GM12878 (cell line): ENCODE results near the gene FHOD3. TPM values are rescaled to one million over a fixed set of nuclear protein-coding genes. Genes with fewer than 3 reads are reported as not detected.

ENCODE experiments used
- ATAC-seq: fragments of 200-7000 bp; cut with Tn5 transposase; 3 replicates; pipeline ENCODE4 v1.9.1; 2020; ENCODE audit warnings: mild to moderate bottlenecking, moderate library complexity
- BruUV-seq: library from RNA; stranded (reverse); fragments of 400-500 nt; replicated peaks from 2 replicates; lab custom pipeline; 2021; lab: Mats Ljungman, UMichigan
- CTCF ChIA-PET: fragments of 300-600 bp; sonication (Branson Sonifier 250); formaldehyde crosslinking; extraction: SDS; loops from one replicate; lab custom pipeline; 2021; ENCODE audit warnings: inconsistent platforms; lab: Yijun Ruan, JAX
- POLR2A ChIA-PET: fragments of 350-600 bp; formaldehyde crosslinking; extraction: SDS; loops from one replicate; lab custom pipeline; 2021; ENCODE audit warnings: inconsistent platforms; lab: Charles Lee
- RAD21 ChIA-PET: fragments of 300-600 bp; sonication (Branson Sonifier 250); formaldehyde crosslinking; loops from one replicate; lab custom pipeline; 2023; ENCODE audit warnings: antibody characterized with exemption; ENCODE audit not compliant: unreplicated experiment; lab: Charles Lee
- SMC1A ChIA-PET: fragments of 300-600 bp; sonication (Branson Sonifier 250); formaldehyde crosslinking; loops from one replicate; lab custom pipeline; 2023; ENCODE audit not compliant: unreplicated experiment, uncharacterized antibody; lab: Charles Lee
- DNase-seq: peaks from one replicate; pipeline ENCODE4 v3.0.0-alpha.2; 2011; ENCODE audit warnings: low read depth, low spot score
- FAIRE-seq: peaks from 3 replicates; lab custom pipeline; 2011; peaks lifted over from hg19 to GRCh38; lab: Jason Lieb, UNC
- H2AFZ ChIP-seq: 2 replicates; pipeline ENCODE4 v1.6.0; 2011; ENCODE audit warnings: low read depth, low read length, control low read depth; ENCODE audit not compliant: control insufficient read depth
- H3K27ac ChIP-seq: 2 replicates; pipeline ENCODE4 v1.5.1; 2011; ENCODE audit warnings: control low read depth; ENCODE audit not compliant: control insufficient read depth, insufficient read depth
- H3K27me3 ChIP-seq, 2 experiments: replicated peaks in 1 of 2; 2 replicates each; pipeline versions ENCODE4 v1.6.0 to v1.6.1; 2011; ENCODE audit warnings: low read length in 1 of 2; ENCODE audit not compliant: control insufficient read depth in 2 of 2, insufficient read depth in 2 of 2
- H3K36me3 ChIP-seq, 2 experiments: 2 replicates each; pipeline ENCODE4 v1.5.1; 2011; ENCODE audit warnings: low read length in 1 of 2; ENCODE audit not compliant: control insufficient read depth in 2 of 2, insufficient read depth in 2 of 2
- H3K4me1 ChIP-seq: 2 replicates; pipeline ENCODE4 v1.6.1; 2011; ENCODE audit warnings: mild to moderate bottlenecking, low read length, moderate library complexity, mixed read lengths; ENCODE audit not compliant: control insufficient read depth, insufficient read depth
- H3K4me2 ChIP-seq: 2 replicates; pipeline ENCODE4 v1.6.0; 2011; ENCODE audit warnings: control low read depth; ENCODE audit not compliant: control insufficient read depth, insufficient read depth
- H3K4me3 ChIP-seq: fragments of 200-600 bp; sonication (generic); 2 replicates; pipeline ENCODE4 v1.5.1; 2016
- H3K79me2 ChIP-seq: 2 replicates; pipeline ENCODE4 v1.6.0; 2011; ENCODE audit warnings: low read length; ENCODE audit not compliant: control insufficient read depth, insufficient read depth
- H3K9ac ChIP-seq: 2 replicates; pipeline ENCODE4 v1.8.0; 2011; ENCODE audit warnings: low read length, control low read depth, mixed read lengths; ENCODE audit not compliant: control insufficient read depth, insufficient read depth
- H3K9me3 ChIP-seq: replicated peaks from 3 replicates; pipeline ENCODE4 v1.5.1; 2011; ENCODE audit warnings: mild to moderate bottlenecking, low read length; ENCODE audit not compliant: control insufficient read depth, insufficient read depth
- H4K20me1 ChIP-seq: 2 replicates; pipeline ENCODE4 v1.6.0; 2011; ENCODE audit not compliant: control insufficient read depth, insufficient read depth
- CEBPB ChIP-seq, 2 experiments: fragments of 150-350 bp in 1 of 2; IDR thresholded peaks; 2 replicates each; pipeline ENCODE4 v1.6.1; 2012 to 2014; ENCODE audit warnings: low read depth in 2 of 2, low read length in 2 of 2, borderline replicate concordance in 1 of 2, inconsistent platforms in 1 of 2
- HDGF ChIP-seq: fragments of 450-650 bp; IDR thresholded peaks from 2 replicates; pipeline ENCODE4 v1.6.1; 2016; ENCODE audit warnings: antibody characterized with exemption
- HSF1 ChIP-seq: fragments of 150-350 bp; IDR thresholded peaks from 2 replicates; pipeline ENCODE4 v1.6.1; 2014; ENCODE audit warnings: mild to moderate bottlenecking, low read depth, low read length
- IRF4 ChIP-seq: IDR thresholded peaks from 2 replicates; pipeline ENCODE4 v1.6.1; 2011; ENCODE audit warnings: low read depth, low read length
- IRF5 ChIP-seq: fragments of 450-650 bp; IDR thresholded peaks from 2 replicates; pipeline ENCODE4 v1.6.1; 2017; ENCODE audit warnings: borderline replicate concordance
- MYC ChIP-seq: IDR thresholded peaks from 2 replicates; pipeline ENCODE4 v1.6.1; 2011; ENCODE audit warnings: mild to moderate bottlenecking, low read length, moderate library complexity, inconsistent platforms; ENCODE audit not compliant: insufficient read depth, insufficient replicate concordance, insufficient read length, severe bottlenecking
- PML ChIP-seq: IDR thresholded peaks from 2 replicates; pipeline ENCODE4 v1.6.1; 2012; ENCODE audit warnings: low read length, inconsistent platforms
- SUPT20H ChIP-seq: IDR thresholded peaks from 2 replicates; pipeline ENCODE4 v1.6.1; 2011; ENCODE audit warnings: low read depth, mild to moderate bottlenecking, low read length, moderate library complexity, borderline replicate concordance; ENCODE audit not compliant: control insufficient read depth
- TAF1 ChIP-seq: IDR thresholded peaks from 2 replicates; pipeline ENCODE4 v1.6.1; 2011; ENCODE audit warnings: mild to moderate bottlenecking, low read depth, low read length, borderline replicate concordance
- ZNF687 ChIP-seq: fragments of 450-650 bp; IDR thresholded peaks from 2 replicates; pipeline ENCODE4 v1.6.1; 2017; ENCODE audit warnings: mild to moderate bottlenecking, moderate library complexity
- WGBS: methylation state at CpG from one replicate; pipeline ENCODE4 v1.1.6; 2016; ENCODE audit warnings: low lambda C conversion rate; ENCODE audit not compliant: insufficient replicate concordance, insufficient coverage; ENCODE audit errors: missing lambda C conversion rate; 5-methylcytosine and 5-hydroxymethylcytosine counted together
- in situ Hi-C: fragments of 300-500 bp; cut with MboI; formaldehyde crosslinking; loops from 9 replicates; pipeline ENCODE4 v1.14.3; 2018; ENCODE audit warnings: mixed read lengths
- intact Hi-C: fragments of 100-400 bp; cut with micrococcal nuclease; formaldehyde crosslinking; loops from one replicate; pipeline ENCODE4 v1.14.2; 2022; ENCODE audit not compliant: unreplicated experiment
- polyA plus RNA-seq, 11 experiments: library from polyadenylated mRNA; depleted of rRNA in 4 of 11; unstranded in 6 of 11; stranded (reverse) in 5 of 11; fragments of >200 nt; fragmentation: Nextera tagmentation in 4 of 11; fragmentation: Illumina TruSeq in 1 of 11; extraction: Ambion mirVana in 4 of 11; extraction: Trizol in 1 of 11; gene quantifications; 1 replicate in 1 of 11; 2 replicates in 10 of 11; pipeline versions ENCODE4 v1.2.1 to v1.2.3, GENCODE V29; 2011 to 2016; ENCODE audit warnings: inconsistent platforms in 2 of 11, missing spikeins in 2 of 11, low read depth in 1 of 11
- total RNA-seq, 4 experiments: library from RNA; depleted of rRNA in 3 of 4; stranded (reverse); fragments of >200 nt in 3 of 4; fragmentation: Illumina TruSeq in 1 of 4; extraction: Trizol in 1 of 4; gene quantifications; 2 replicates each; pipeline versions ENCODE4 v1.2.1 to v1.2.3, GENCODE V29; 2013 to 2021
- TF ChIP-seq, protein P1 (sequence below): fragments of 450-650 bp; IDR thresholded peaks from 2 replicates; pipeline ENCODE4 v1.6.1; 2017; ENCODE audit warnings: mild to moderate bottlenecking
- TF ChIP-seq, protein P2 (sequence below): fragments of 450-650 bp; conservative IDR thresholded peaks from 2 replicates; pipeline ENCODE4 v1.6.1; 2017; ENCODE audit warnings: mild to moderate bottlenecking, moderate library complexity

FHOD3 gene
- total and polyA plus RNA-seq, 10 of the 15 experiments (the other 5 are each of a cell fraction or from before 2014, with no cell fraction given), result 0.77 to 26.7 (median 10.4) TPM

DNA sequence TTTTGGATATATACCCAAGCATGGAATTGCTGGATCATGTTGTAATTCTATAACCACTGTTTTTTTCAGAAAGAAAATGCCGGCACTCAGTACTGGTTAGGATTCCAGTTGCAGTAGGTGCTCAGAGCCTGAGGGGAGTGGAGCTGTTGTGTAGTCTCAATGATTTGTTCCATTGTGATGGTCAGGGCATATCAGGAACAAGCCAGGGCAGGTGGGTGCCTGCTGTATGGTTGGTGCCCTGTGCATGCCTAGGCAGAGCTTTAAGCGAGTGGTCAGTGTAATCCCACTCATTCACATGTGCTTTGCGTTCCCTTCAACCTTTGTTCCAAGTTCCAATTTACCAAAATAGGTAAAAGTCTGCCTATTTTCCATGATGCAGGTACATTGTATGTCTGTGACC, 100.9 kb downstream of the FHOD3 start:
- in situ Hi-C loops, result no loop called here
- Histone ChIP-seq H3K27ac (no peak overlapping the region), H2AFZ (no peak overlapping the region), H3K36me3 (no peaks in the 10 kb centered on the region; a peak in 1 of 4 replicates), H3K9ac (no peak overlapping the region), H3K4me1 (no peaks in the 10 kb centered on the region), H3K4me3 (no peak overlapping the region), H4K20me1 (no peaks in the 10 kb centered on the region), H3K4me2 (no peak overlapping the region), H3K27me3 (no peaks in the 10 kb centered on the region), H3K9me3 (no peaks in the 10 kb centered on the region; the same call in 2 of the 3 replicates), H3K79me2 (no peaks in the 10 kb centered on the region)
- ChIA-PET CTCF (interaction anchor here (0.9 to 1.9 kb wide), 6 partner anchors 8 to 173 kb away, joined by 3 to 17 read pairs (median 4); no protein-coding TSS in a partner anchor), RAD21 (interaction anchor here (1.3 to 2.0 kb wide), 4 partner anchors 8 to 96 kb away, joined by 3 to 8 read pairs (median 4); no protein-coding TSS in a partner anchor), POLR2A (interaction anchor here (0.7 to 1.6 kb wide), 7 partner anchors 10 to 91 kb away, joined by 3 to 5 read pairs (median 3); no protein-coding TSS in a partner anchor), SMC1A (interaction anchor here (0.8 to 50.9 kb wide), 3 partner anchors 0 to 70 kb away, joined by 4 to 1180 read pairs (median 1180); no protein-coding TSS in a partner anchor)
- DNase-seq, result no peak
- intact Hi-C loops, result loop anchor here (10.0 kb wide), 1 partner anchor 56 kb away; no protein-coding TSS in a partner anchor
- WGBS, result 54% methylated on average over 3 of the region's 3 CpGs
- BruUV-seq, result no TSS peak
- no peak for FAIRE-seq
- ATAC-seq, result no peak
- no peak for TF ChIP-seq MYC
- TF ChIP-seq PML, result no peak
- TF ChIP-seq ZNF687, result no peak
- no peak for TF ChIP-seq HDGF
- TF ChIP-seq TAF1, result no peak
- TF ChIP-seq IRF4, result no peak
- TF ChIP-seq, protein P1, sequence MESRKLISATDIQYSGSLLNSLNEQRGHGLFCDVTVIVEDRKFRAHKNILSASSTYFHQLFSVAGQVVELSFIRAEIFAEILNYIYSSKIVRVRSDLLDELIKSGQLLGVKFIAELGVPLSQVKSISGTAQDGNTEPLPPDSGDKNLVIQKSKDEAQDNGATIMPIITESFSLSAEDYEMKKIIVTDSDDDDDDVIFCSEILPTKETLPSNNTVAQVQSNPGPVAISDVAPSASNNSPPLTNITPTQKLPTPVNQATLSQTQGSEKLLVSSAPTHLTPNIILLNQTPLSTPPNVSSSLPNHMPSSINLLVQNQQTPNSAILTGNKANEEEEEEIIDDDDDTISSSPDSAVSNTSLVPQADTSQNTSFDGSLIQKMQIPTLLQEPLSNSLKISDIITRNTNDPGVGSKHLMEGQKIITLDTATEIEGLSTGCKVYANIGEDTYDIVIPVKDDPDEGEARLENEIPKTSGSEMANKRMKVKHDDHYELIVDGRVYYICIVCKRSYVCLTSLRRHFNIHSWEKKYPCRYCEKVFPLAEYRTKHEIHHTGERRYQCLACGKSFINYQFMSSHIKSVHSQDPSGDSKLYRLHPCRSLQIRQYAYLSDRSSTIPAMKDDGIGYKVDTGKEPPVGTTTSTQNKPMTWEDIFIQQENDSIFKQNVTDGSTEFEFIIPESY, result no peak
- no peak for TF ChIP-seq HSF1
- TF ChIP-seq SUPT20H, result no peak
- no peak for TF ChIP-seq CEBPB (IDR thresholded peaks at IDR 0.05; ENCODE audit: borderline replicate concordance in 1 of 2, low read depth in 2 of 2, low read length in 2 of 2)
- no peak for TF ChIP-seq IRF5
- TF ChIP-seq, protein P2, sequence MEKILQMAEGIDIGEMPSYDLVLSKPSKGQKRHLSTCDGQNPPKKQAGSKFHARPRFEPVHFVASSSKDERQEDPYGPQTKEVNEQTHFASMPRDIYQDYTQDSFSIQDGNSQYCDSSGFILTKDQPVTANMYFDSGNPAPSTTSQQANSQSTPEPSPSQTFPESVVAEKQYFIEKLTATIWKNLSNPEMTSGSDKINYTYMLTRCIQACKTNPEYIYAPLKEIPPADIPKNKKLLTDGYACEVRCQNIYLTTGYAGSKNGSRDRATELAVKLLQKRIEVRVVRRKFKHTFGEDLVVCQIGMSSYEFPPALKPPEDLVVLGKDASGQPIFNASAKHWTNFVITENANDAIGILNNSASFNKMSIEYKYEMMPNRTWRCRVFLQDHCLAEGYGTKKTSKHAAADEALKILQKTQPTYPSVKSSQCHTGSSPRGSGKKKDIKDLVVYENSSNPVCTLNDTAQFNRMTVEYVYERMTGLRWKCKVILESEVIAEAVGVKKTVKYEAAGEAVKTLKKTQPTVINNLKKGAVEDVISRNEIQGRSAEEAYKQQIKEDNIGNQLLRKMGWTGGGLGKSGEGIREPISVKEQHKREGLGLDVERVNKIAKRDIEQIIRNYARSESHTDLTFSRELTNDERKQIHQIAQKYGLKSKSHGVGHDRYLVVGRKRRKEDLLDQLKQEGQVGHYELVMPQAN, result no peak
